ENCODE results near the gene EMP2.
"Not testable (repeated sequence)": the region's sequence is repeated elsewhere in the genome, so short reads cannot be mapped to it uniquely, and the experiment has no call there.

EMP2 gene

GRCh38 chr16:10552281-10552680 lies 28.1 kb downstream of the EMP2 start:
- DNase-seq (ENCODE audit: low read depth in 3 of 3) = no peak

GRCh38 chr16:10551881-10552280 lies 28.5 kb downstream of the EMP2 start:
- no peak for DNase-seq (ENCODE audit: low read depth in 3 of 3)

GRCh38 chr16:10548404-10548803 lies 32.0 kb downstream of the EMP2 start:
- DNase-seq (ENCODE audit: low read depth in 3 of 3) = no peak

- no peak for DNase-seq (ENCODE audit: low read depth in 3 of 3)
Measured at GRCh38 chr16:10547708-10548107, 32.7 kb downstream of the EMP2 start.

- DNase-seq (ENCODE audit: low read depth in 3 of 3) = no peak
Measured at GRCh38 chr16:10543231-10543977, 37.0 kb downstream of the EMP2 start.

- no peak for DNase-seq (ENCODE audit: low read depth in 3 of 3)
Measured at GRCh38 chr16:10541366-10541765, 39.0 kb downstream of the EMP2 start.

GRCh38 chr16:10539793-10540192 lies 40.6 kb downstream of the EMP2 start:
- no peak for DNase-seq (ENCODE audit: low read depth in 3 of 3)

GRCh38 chr16:10539236-10539635 lies 41.2 kb downstream of the EMP2 start:
- no peak for DNase-seq (ENCODE audit: low read depth in 3 of 3)

GRCh38 chr16:10538583-10538982 lies 41.8 kb downstream of the EMP2 start:
- no peak for DNase-seq (ENCODE audit: low read depth in 3 of 3)

- no peak for DNase-seq (ENCODE audit: low read depth in 3 of 3)
Measured at GRCh38 chr16:10537946-10538345, 42.5 kb downstream of the EMP2 start.

GRCh38 chr16:10536814-10537389 lies 43.5 kb downstream of the EMP2 start:
- DNase-seq (ENCODE audit: low read depth in 3 of 3) = no peak

GRCh38 chr16:10536328-10536727 lies 44.1 kb downstream of the EMP2 start:
- DNase-seq (ENCODE audit: low read depth in 3 of 3) = not testable (repeated sequence)

- DNase-seq (ENCODE audit: low read depth in 3 of 3) = no peak
Measured at GRCh38 chr16:10535461-10535860, 44.9 kb downstream of the EMP2 start.

GRCh38 chr16:10534748-10535147 lies 45.6 kb downstream of the EMP2 start:
- DNase-seq (ENCODE audit: low read depth in 3 of 3) = no peak

GRCh38 chr16:10533612-10534011 lies 46.8 kb downstream of the EMP2 start:
- not testable (repeated sequence) for DNase-seq (ENCODE audit: low read depth in 3 of 3)

GRCh38 chr16:10531582-10531981 lies 48.8 kb downstream of the EMP2 start:
- DNase-seq (ENCODE audit: low read depth in 3 of 3) = no peak

GRCh38 chr16:10530685-10531084 lies 49.7 kb downstream of the EMP2 start:
- no peak for DNase-seq (ENCODE audit: low read depth in 3 of 3)

GRCh38 chr16:10529895-10530669 lies 50.3 kb downstream of the EMP2 start:
- DNase-seq (ENCODE audit: low read depth in 3 of 3) = no peak

GRCh38 chr16:10528635-10529034 lies 51.8 kb downstream of the EMP2 start:
- no peak for DNase-seq (ENCODE audit: low read depth in 3 of 3)

- no peak for DNase-seq (ENCODE audit: low read depth in 3 of 3)
Measured at GRCh38 chr16:10526962-10527361, 53.4 kb downstream of the EMP2 start.

- no peak for DNase-seq (ENCODE audit: low read depth in 3 of 3)
Measured at GRCh38 chr16:10525214-10525825, 55.1 kb downstream of the EMP2 start.

- DNase-seq (ENCODE audit: low read depth in 3 of 3) = no peak
Measured at GRCh38 chr16:10522966-10523365, 57.4 kb downstream of the EMP2 start.
